ENCODE results near the gene RAB15.

The RAB15 gene

DNA sequence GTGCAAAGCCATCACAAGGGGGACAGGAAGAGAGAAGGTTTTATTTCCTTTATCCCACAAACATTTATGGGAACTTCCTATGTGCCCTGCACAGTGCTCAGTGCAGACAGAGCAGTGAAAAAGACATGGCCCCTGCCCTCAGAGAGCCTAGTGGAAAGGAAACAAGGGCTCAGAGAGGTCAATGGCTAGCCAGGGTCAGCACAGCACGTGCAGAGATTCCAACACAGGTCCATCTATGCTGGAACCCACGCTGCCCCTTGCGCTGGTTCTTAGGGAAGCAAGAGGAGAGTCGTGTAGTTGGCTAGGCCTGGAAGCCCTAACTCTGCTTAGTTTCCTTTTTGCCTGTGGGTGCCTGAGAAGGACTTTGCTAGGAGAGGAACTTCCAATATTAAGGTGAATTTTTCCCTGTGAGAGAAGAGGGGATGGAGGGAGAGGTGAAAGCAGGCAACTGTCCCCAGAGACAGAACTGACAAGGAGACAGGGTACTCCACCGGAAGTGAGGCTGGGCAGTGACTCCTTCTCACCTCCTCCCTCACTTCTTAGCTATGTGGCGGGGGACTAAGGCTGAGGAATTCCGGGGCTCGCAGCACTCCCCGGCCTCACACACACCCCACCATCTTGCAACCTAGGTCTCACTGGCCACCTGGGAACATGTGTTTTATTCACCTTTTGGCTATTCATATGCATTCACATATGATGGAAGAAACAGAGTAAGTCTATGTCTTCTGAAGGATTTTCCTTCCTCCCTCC, 17.5 kb downstream of the RAB15 start:
- no peak for DNase-seq (ENCODE audit: low read depth)

- DNase-seq (ENCODE audit: low read depth): no peak
Observed at GRCh38 chr14:64953661-64954060, 18.5 kb downstream of the RAB15 start.

DNA sequence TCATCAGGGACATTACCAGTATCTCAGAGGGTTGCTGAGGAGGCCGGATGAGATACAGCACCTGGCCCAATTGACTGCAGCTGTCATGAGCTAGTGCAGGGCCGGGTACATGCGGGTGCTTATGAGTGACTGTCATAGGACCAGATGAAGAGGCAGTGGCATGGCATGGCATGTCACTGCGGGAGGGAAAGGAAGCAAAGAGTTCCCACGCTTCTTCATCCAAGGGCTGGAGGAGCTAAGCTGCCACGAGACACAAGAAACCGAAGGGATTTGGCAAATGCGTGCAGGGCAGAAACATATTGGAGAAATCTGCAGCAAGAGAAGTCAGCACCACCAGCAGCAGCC, 18.9 kb downstream of the RAB15 start:
- no peak for DNase-seq (ENCODE audit: low read depth)

- DNase-seq (ENCODE audit: low read depth): no peak
Observed at GRCh38 chr14:64952598-64953309, 19.4 kb downstream of the RAB15 start.

DNA sequence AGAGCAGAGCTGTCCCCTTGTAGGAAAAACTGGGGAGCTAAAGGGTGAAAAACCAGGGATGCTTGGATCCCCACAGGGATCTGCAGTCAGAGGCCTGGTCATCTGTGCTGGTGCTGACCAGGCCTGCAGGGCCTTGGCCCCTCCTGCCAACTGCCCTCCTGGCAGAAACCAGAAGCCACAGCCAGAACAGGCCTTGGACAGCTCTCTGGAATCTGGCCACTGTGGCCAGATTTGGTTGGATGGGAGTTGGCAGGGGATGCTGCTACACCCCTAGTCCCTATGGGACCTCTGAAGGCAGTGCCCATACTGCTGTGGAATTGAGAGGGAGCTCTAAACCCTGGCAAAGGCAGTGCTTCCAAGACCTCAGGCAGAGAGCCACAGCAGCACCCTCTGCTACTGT, 20.4 kb downstream of the RAB15 start:
- DNase-seq (ENCODE audit: low read depth): no peak

DNA sequence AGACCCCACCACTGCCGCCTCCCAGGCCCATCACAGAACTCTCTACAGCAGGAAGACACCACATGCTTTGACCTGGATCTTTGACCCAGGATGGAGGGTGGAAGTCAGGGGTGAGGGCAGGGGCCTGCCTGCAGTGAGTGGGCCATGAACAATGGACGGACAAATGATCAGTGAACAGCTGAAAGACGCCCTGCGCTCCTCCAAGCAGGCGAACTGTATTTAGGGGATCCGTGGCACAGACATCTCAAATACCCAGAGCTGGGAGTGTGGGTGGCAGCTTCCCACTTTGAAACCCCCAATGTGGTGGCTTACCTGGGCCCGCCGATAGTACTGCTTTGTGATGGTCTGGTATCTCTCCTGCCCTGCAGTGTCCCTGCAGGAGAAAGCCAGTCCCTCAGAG, 20.8 kb downstream of the RAB15 start:
- no peak for DNase-seq (ENCODE audit: low read depth)

DNA sequence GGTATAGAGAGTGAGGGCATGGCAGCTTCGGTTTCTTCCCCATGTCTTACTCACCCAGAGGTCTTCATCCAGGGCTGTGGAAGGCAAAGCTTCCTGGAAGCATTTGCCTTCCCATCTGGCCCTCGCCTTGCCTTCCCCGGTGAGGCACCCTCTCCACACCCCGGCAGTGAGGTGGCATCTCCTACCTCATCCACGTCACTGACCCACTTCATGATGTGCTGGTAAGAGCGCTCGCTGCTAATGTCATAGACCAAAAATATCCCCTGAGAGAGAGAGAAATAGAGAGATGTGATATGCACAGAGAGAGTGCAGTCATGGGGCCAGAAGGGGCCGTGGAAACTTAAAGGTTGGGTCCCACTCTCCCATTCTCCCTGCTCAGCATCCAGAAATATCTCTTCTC, 21.2 kb downstream of the RAB15 start:
- no peak for DNase-seq (ENCODE audit: low read depth)

DNA sequence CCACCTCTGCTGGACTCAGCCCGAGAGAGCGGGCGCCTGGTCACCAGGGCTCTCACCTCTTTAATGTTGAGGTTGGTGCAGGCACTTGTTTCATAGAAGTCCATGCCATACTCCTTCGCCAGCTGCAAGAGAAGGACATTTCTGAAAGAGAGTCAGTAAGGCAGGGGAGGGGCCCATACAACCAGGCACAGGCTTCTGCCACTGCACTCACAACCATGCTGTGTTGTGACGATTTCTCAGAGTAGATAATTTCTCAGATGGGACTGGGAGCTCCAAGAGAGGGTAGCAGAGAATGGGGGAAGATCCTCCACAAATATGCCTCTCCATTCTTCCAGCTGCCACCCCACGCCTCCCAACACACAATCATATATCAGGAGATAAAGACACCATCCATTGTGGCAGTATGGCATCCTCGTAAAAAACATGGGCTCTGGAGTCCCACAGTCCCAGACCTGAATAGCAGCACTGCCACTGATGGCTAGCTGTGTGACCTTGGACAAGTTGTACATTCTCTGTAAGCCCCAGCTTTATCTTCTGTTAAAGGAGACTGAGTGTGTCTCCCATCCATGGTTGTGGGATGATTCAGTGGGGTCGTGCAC, 23.4 kb downstream of the RAB15 start:
- DNase-seq (ENCODE audit: low read depth): no peak

- no peak for DNase-seq (ENCODE audit: low read depth)
Observed at GRCh38 chr14:64947710-64948611, 24.2 kb downstream of the RAB15 start.

- DNase-seq (ENCODE audit: low read depth): no peak
Observed at GRCh38 chr14:64946310-64947045, 25.7 kb downstream of the RAB15 start.

DNA sequence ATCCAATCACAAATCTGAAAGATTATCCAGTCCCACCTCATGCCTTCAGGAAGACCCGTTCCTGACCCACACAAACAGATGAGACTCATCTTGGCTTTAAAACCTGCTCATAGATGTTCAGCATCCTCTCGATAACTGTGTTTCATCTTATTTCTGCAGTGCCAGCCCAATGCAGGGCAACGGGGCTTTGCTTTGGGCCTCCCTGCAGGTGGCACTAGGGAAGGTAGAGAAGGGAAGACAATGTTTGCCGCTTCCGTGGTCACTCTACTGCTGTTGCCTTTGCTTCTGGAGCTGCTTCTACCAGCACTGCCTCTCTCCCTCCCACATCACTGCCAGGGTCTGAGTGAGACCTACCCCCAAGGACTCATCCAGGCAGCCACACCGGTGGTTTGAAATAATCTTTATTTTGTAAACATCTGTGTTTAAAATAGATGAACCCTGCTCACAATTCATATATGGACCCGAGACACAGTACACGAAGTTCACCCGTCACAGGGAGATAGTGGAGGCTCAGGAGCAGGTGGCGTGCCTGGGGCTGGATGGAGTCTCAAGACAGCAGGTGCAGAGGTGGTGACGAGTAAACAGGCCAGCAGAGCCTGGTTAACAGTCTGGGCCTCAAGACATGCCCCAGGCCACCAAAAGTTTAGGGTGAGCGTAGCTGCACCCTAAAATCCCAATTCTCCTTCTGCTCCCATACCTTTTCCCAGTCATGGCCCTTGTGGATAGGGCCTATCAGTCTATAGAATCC, 26.5 kb downstream of the RAB15 start:
- DNase-seq (ENCODE audit: low read depth): no peak

DNA sequence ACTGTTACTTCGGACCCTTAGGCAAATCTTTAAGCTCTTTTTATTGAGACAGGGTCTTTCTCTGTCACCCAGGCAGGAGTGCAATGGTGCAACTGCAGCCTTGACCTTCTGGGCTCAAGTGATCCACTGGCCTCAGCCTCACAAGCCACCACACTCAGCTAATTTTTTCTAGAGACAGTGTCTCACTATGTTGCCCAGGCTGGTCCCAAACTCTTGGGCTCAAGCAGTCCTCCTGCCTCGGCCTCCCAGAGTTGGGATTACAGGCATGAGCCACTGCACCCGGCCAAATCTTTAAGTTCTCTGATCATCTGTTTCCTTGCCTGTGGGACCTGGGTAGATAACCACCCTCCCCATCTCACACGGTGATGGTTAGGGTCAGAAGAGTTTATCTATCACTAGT, 27.3 kb downstream of the RAB15 start:
- DNase-seq (ENCODE audit: low read depth): no peak

GRCh38 chr14:64944041-64944440, 28.1 kb downstream of the RAB15 start:
- no peak for DNase-seq (ENCODE audit: low read depth)

DNA sequence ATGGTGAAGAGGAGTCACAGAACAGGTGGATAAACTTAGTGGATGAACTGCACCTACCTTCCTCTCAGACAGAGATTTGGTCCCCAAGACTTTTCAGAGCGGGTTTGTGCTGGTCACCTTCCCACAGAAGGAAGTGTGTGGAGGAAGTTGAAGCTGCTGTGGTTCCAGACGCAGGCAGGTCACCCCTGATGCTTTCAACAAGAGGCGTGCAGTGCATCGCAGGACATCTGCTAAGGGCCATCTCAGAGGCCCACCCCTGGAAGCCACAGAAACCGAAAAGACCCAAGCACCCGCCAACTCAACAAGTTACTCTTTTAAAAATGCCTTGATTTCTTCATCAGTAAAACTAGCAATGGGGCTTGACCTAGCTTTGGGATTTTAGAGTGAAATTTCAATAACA, 28.6 kb downstream of the RAB15 start:
- DNase-seq (ENCODE audit: low read depth): no peak

- no peak for DNase-seq (ENCODE audit: low read depth)
Observed at GRCh38 chr14:64942531-64943111, 29.5 kb downstream of the RAB15 start, which contains the start of gene GPX2. Gene GPX2 (minus strand): TSS chr14:64942745. CDS start chr14:64942726, 19 bp downstream.

GRCh38 chr14:64940336-64940910, 31.7 kb downstream of the RAB15 start:
- DNase-seq (ENCODE audit: low read depth): no peak

GRCh38 chr14:64939817-64940190, 32.3 kb downstream of the RAB15 start:
- no peak for DNase-seq (ENCODE audit: low read depth)

DNA sequence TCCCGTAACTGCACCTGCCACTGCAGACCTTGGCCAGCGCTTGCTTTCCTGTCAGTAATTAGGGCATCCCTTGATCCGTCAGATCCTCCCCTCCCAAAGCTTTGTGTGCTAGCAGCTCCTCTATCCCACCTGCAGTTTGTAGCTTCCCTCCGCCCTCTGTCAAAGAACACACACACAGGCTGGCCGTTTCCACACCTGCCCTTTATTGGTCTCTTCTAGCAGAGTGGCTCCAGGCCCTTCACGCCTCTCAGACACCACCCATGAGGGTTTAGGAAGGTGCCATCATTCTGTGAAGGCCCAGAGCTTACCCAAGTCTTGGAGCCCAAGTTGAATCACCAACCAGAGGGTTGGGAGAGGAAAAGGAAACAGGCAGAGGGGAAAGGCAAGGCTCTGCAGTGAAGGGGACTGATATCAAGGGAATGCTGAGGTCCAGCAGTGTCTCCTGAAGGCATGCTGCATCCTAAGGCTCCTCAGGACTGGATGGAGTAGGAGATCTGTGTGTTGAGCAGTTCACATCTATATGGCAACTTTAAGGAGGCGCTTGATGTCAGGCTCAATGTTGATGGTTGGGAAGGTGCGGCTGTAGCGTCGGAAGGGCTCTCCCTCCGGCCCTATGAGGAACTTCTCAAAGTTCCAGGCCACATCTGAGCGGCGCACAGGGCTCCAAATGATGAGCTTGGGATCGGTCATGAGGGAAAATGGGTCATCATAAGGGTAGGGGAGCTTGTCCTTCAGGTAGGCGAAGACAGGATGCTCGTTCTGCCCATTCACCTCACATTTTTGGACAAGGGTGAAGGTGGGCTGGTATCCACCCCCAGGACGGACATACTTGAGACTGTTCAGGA, 32.9 kb downstream of the RAB15 start:
- no peak for DNase-seq (ENCODE audit: low read depth)

DNA sequence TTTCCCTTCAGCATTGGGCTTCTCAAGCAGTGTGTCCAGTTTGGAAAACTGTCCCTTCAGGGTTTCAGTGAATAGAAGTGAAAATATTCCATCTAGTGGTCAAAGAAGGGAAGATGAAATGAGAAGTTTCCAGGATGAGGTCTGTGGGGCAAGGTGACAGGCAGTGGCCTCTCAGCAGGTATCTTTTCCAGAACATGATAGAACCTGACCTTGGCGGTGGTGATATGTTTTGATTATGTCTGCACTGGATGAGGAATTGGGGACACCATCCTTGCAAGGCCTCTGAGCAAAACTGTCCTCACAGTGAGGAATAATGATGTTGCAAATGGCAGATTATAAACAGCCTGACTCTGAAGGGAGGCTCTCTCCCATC, 34.3 kb downstream of the RAB15 start:
- no peak for DNase-seq (ENCODE audit: low read depth)

Data from activated T-cell treated with anti-CD3 and anti-CD28 coated beads for 24 hours (primary cell).